Measurements from ENCODE around the gene KLHL29.

DNA sequence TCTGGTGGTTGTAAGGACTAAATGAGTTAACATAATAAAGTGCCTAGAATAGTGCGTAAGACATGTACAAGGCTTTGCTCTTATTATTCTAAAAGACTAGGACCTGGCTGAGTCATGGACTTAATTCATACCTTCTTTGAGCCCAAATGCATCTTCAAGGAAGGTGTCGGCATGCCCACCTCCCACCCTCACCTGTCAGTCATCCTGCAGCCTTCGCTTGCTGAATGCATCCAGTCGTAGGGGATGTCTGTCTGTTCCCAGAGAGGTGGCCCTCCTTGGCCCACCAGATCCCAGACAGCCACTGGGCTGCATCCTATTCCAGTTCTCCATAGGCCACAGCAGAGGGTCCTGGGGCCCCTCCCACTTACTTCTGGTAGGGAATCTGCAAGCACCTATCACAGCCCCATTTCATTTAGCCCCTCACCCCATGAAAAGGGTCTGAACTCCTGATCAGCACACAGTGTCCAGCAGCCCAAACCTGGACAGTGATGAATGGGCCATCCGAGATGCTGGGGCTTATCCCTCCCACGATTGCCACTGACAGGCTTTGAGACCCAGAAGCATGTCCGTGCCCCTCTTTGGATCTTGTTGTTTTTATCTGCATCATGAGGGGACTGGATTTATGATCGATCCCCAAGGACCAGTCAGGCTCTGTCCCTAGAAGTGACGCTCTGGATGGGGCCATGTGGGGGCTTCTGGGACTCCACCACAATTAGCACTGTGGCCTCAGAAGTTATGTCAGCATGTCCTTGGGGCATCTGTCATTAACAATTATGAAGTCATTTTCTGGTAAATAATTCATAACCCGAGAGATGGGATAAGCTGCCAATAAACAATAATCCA lies 101.1 kb downstream of the KLHL29 start:
- TF ChIP-seq, protein P1, sequence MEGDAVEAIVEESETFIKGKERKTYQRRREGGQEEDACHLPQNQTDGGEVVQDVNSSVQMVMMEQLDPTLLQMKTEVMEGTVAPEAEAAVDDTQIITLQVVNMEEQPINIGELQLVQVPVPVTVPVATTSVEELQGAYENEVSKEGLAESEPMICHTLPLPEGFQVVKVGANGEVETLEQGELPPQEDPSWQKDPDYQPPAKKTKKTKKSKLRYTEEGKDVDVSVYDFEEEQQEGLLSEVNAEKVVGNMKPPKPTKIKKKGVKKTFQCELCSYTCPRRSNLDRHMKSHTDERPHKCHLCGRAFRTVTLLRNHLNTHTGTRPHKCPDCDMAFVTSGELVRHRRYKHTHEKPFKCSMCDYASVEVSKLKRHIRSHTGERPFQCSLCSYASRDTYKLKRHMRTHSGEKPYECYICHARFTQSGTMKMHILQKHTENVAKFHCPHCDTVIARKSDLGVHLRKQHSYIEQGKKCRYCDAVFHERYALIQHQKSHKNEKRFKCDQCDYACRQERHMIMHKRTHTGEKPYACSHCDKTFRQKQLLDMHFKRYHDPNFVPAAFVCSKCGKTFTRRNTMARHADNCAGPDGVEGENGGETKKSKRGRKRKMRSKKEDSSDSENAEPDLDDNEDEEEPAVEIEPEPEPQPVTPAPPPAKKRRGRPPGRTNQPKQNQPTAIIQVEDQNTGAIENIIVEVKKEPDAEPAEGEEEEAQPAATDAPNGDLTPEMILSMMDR (IDR thresholded peaks at IDR 0.05): no peak
- TF ChIP-seq EZH2 (IDR thresholded peaks at IDR 0.05; ENCODE audit: borderline replicate concordance, insufficient read depth, low read depth, low read length, poor library complexity, severe bottlenecking): no peak

Measured in B cell (primary cell).